Ishikawa (cell line): ENCODE results near the gene MFNG.

Experiments
- CEBPB ChIP-seq: IDR thresholded peaks from 2 replicates; pipeline ENCODE4 v1.6.1; 2012
- CREB1 ChIP-seq: IDR thresholded peaks from 2 replicates; pipeline ENCODE4 v1.6.1; 2012; ENCODE audit warnings: low read depth
- EGR1 ChIP-seq: IDR thresholded peaks from 2 replicates; pipeline ENCODE4 v1.6.1; 2012
- EP300 ChIP-seq: IDR thresholded peaks from 2 replicates; pipeline ENCODE4 v1.6.1; 2012; ENCODE audit warnings: borderline replicate concordance
- FOXM1 ChIP-seq: IDR thresholded peaks from 2 replicates; pipeline ENCODE4 v1.6.1; 2012; ENCODE audit warnings: low read depth, borderline replicate concordance
- NFIC ChIP-seq: IDR thresholded peaks from 2 replicates; pipeline ENCODE4 v1.6.1; 2012
- RAD21 ChIP-seq: IDR thresholded peaks from 2 replicates; pipeline ENCODE4 v1.6.1; 2012; ENCODE audit warnings: low read depth
- TAF1 ChIP-seq: IDR thresholded peaks from 2 replicates; pipeline ENCODE4 v1.6.1; 2012; ENCODE audit warnings: low read depth, mild to moderate bottlenecking
- TCF12 ChIP-seq: IDR thresholded peaks from 2 replicates; pipeline ENCODE4 v1.6.1; 2012; ENCODE audit warnings: low read depth
- TEAD4 ChIP-seq: IDR thresholded peaks from 2 replicates; pipeline ENCODE4 v1.6.1; 2012
- USF1 ChIP-seq: IDR thresholded peaks from 2 replicates; pipeline ENCODE4 v1.6.1; 2012
- YY1 ChIP-seq: IDR thresholded peaks from 2 replicates; pipeline ENCODE4 v1.6.1; 2012; ENCODE audit warnings: low read depth
- ZBTB7A ChIP-seq: IDR thresholded peaks from 2 replicates; pipeline ENCODE4 v1.6.1; 2012; ENCODE audit warnings: low read depth
- TF ChIP-seq, protein P1 (sequence below): IDR thresholded peaks from 2 replicates; pipeline ENCODE4 v1.6.1; 2012; ENCODE audit warnings: low read depth, mild to moderate bottlenecking
- TF ChIP-seq, protein P2 (sequence below): IDR thresholded peaks from 2 replicates; pipeline ENCODE4 v1.6.1; 2012

The MFNG gene

GRCh38 chr22:37469416-37470086 lies 16.6 kb downstream of the MFNG start:
- TF ChIP-seq ZBTB7A (no peak), TEAD4 (no peak)

DNA sequence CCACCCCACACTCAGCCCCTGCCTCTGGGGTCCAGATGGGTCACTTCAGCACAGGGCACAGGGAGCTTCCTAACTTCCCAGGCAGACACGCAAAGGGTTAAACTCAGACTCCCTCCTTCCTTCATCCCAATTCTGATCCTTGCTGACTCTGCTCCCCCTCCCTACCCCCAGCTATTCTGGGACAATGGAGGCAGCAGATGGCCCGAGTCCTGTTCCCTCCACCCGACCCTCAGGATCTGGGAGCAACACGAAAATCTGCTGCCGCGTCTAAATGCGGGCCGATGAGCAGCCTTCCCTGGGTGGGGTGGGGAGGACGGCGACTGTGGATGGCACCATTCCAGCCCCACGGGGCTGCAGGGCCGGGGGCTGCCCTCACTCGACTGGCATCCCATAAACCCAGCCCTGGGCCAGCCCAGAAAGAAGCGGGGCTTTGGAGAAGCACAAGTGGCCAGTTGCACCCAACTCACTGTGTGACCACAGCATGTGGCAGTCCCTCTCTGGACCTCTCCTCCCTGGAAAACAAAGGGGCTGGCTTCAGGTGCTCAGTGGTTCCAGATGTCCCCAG lies 18.7 kb downstream of the MFNG start:
- TF ChIP-seq ZBTB7A, result no peak
- TF ChIP-seq NFIC, result no peak
- no peak for TF ChIP-seq RAD21

- TF ChIP-seq EP300, result no peak
- TF ChIP-seq YY1, result no peak
- TF ChIP-seq RAD21, result no peak
- TF ChIP-seq TAF1, result no peak
- no peak for TF ChIP-seq NFIC
- no peak for TF ChIP-seq TEAD4
- TF ChIP-seq CEBPB, result no peak
- TF ChIP-seq CREB1, result no peak
- TF ChIP-seq, protein P1, sequence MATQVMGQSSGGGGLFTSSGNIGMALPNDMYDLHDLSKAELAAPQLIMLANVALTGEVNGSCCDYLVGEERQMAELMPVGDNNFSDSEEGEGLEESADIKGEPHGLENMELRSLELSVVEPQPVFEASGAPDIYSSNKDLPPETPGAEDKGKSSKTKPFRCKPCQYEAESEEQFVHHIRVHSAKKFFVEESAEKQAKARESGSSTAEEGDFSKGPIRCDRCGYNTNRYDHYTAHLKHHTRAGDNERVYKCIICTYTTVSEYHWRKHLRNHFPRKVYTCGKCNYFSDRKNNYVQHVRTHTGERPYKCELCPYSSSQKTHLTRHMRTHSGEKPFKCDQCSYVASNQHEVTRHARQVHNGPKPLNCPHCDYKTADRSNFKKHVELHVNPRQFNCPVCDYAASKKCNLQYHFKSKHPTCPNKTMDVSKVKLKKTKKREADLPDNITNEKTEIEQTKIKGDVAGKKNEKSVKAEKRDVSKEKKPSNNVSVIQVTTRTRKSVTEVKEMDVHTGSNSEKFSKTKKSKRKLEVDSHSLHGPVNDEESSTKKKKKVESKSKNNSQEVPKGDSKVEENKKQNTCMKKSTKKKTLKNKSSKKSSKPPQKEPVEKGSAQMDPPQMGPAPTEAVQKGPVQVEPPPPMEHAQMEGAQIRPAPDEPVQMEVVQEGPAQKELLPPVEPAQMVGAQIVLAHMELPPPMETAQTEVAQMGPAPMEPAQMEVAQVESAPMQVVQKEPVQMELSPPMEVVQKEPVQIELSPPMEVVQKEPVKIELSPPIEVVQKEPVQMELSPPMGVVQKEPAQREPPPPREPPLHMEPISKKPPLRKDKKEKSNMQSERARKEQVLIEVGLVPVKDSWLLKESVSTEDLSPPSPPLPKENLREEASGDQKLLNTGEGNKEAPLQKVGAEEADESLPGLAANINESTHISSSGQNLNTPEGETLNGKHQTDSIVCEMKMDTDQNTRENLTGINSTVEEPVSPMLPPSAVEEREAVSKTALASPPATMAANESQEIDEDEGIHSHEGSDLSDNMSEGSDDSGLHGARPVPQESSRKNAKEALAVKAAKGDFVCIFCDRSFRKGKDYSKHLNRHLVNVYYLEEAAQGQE, result no peak
- TF ChIP-seq TCF12, result no peak
- no peak for TF ChIP-seq ZBTB7A
- TF ChIP-seq, protein P2, sequence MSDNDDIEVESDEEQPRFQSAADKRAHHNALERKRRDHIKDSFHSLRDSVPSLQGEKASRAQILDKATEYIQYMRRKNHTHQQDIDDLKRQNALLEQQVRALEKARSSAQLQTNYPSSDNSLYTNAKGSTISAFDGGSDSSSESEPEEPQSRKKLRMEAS, result no peak
- no peak for TF ChIP-seq EGR1
- no peak for TF ChIP-seq USF1
- TF ChIP-seq FOXM1, result no peak
Observed at GRCh38 chr22:37464181-37464580, 22.0 kb downstream of the MFNG start.

- TF ChIP-seq, protein P1, result peak; percentile 95
- TF ChIP-seq TAF1, result no peak
Observed at GRCh38 chr22:37462983-37463382, 23.2 kb downstream of the MFNG start.

GRCh38 chr22:37462436-37462835 lies 23.7 kb downstream of the MFNG start:
- TF ChIP-seq TAF1 (no peak), YY1 (no peak), USF1 (no peak), NFIC (no peak), EGR1 (no peak), RAD21 (no peak), TCF12 (no peak), CEBPB (no peak), TEAD4 (no peak), EP300 (no peak), FOXM1 (no peak), ZBTB7A (no peak)
- TF ChIP-seq, protein P2, result no peak
- TF ChIP-seq, protein P1, result no peak
